ENCODE measurements around the gene DCDC1.
A peak's percentile ranks its signal among the peaks of the same experiment; 100 is the strongest.

DCDC1 gene

GRCh38 chr11:31369348-31370329 is at the start of gene DCDC1, which contains the start of gene DNAJC24:
Gene DCDC1, minus strand, starts transcription at chr11:31369739. Its CDS starts 41,459 bp downstream, at chr11:31328280.
Gene DNAJC24, plus strand, starts transcription at chr11:31369860. Its CDS starts 889 bp downstream, at chr11:31370749.
- peak; percentile 95 for DNase-seq

GRCh38 chr11:31419138-31419537 is 49.6 kb upstream of the DCDC1 start:
- no peak for DNase-seq

GRCh38 chr11:31417816-31418215 is 48.3 kb upstream of the DCDC1 start:
- no peak for DNase-seq

- no peak for DNase-seq
Observed at GRCh38 chr11:31417357-31417756, 47.8 kb upstream of the DCDC1 start.

GRCh38 chr11:31415435-31415834 is 45.9 kb upstream of the DCDC1 start:
- no peak for DNase-seq

- no peak for DNase-seq
Observed at GRCh38 chr11:31414338-31414737, 44.8 kb upstream of the DCDC1 start.

- no peak for DNase-seq
Observed at GRCh38 chr11:31412946-31413345, 43.4 kb upstream of the DCDC1 start.

GRCh38 chr11:31408201-31408600 is 38.7 kb upstream of the DCDC1 start:
- DNase-seq, result no peak

GRCh38 chr11:31404614-31405013 is 35.1 kb upstream of the DCDC1 start:
- no peak for DNase-seq

GRCh38 chr11:31397239-31397834 is 27.8 kb upstream of the DCDC1 start:
- no peak for DNase-seq

GRCh38 chr11:31387379-31387778 is 17.8 kb upstream of the DCDC1 start:
- DNase-seq, result no peak

- no peak for DNase-seq
Observed at GRCh38 chr11:31383116-31383515, 13.6 kb upstream of the DCDC1 start.

- no peak for DNase-seq
Observed at GRCh38 chr11:31375879-31376278, 6.3 kb upstream of the DCDC1 start.

- DNase-seq, result no peak
Observed at GRCh38 chr11:31366795-31367194, 2.7 kb downstream of the DCDC1 start.

- no peak for DNase-seq
Observed at GRCh38 chr11:31361743-31362142, 7.8 kb downstream of the DCDC1 start.

- DNase-seq, result no peak
Observed at GRCh38 chr11:31355817-31356216, 13.7 kb downstream of the DCDC1 start.

- no peak for DNase-seq
Observed at GRCh38 chr11:31355131-31355530, 14.4 kb downstream of the DCDC1 start.

GRCh38 chr11:31351168-31351567 is 18.4 kb downstream of the DCDC1 start:
- DNase-seq, result no peak

GRCh38 chr11:31340903-31341572 is 28.5 kb downstream of the DCDC1 start:
- DNase-seq, result no peak

GRCh38 chr11:31337806-31338205 is 31.7 kb downstream of the DCDC1 start:
- DNase-seq, result no peak

- no peak for DNase-seq
Observed at GRCh38 chr11:31328697-31329096, 40.8 kb downstream of the DCDC1 start.

- DNase-seq, result no peak
Observed at GRCh38 chr11:31327417-31327816, 42.1 kb downstream of the DCDC1 start.

- no peak for DNase-seq
Observed at GRCh38 chr11:31326470-31327148, 42.9 kb downstream of the DCDC1 start.
